ENCODE results near the gene FRMD4A. TPM values are rescaled to one million over a fixed set of nuclear protein-coding genes. Genes with fewer than 3 reads are reported as not detected.

Gene FRMD4A
- total RNA-seq, 1 experiment from 2014 or later = 0.23 TPM

DNA sequence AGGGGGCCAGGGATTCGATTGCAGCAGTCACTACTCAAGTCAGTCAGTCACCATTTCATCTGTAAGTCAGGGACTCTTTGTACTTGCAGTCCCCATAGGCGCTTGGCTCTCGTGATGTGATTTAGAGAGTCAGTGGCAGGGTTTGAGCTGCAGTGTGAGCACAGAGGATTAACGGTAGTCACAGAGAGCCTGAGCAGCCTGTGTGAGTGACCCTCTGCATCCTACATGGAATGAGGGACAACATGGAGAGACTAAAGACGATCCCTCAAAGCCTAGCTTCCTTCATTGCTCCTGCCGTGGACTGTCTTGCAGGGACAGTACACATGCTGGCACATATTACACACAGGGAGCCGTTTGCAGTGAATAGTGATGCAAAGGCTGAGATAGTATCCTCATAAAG lies 687.7 kb downstream of the FRMD4A start:
- Mint-ChIP-seq H3K4me1 (ENCODE audit: insufficient read depth, unreplicated experiment) (peaks cover 4% of the 10 kb centered on the region), H3K27me3 (ENCODE audit: insufficient read depth, unreplicated experiment) (no peaks in the 10 kb centered on the region), H3K36me3 (ENCODE audit: insufficient read depth, unreplicated experiment) (peaks cover 27% of the 10 kb centered on the region), H3K27ac (ENCODE audit: low read depth, unreplicated experiment) (no peak overlapping the region), H3K4me3 (ENCODE audit: unreplicated experiment) (no peak overlapping the region), H3K9me3 (ENCODE audit: unreplicated experiment) (peaks cover 24% of the 10 kb centered on the region)
- CTCF ChIA-PET = interaction anchor here (0.7 to 3.5 kb wide), 2 partner anchors 17 to 185 kb away, joined by 3 to 20 read pairs; no protein-coding TSS in a partner anchor
- BruUV-seq (replicated peaks) = no TSS peak
- TF ChIP-seq, protein P1, sequence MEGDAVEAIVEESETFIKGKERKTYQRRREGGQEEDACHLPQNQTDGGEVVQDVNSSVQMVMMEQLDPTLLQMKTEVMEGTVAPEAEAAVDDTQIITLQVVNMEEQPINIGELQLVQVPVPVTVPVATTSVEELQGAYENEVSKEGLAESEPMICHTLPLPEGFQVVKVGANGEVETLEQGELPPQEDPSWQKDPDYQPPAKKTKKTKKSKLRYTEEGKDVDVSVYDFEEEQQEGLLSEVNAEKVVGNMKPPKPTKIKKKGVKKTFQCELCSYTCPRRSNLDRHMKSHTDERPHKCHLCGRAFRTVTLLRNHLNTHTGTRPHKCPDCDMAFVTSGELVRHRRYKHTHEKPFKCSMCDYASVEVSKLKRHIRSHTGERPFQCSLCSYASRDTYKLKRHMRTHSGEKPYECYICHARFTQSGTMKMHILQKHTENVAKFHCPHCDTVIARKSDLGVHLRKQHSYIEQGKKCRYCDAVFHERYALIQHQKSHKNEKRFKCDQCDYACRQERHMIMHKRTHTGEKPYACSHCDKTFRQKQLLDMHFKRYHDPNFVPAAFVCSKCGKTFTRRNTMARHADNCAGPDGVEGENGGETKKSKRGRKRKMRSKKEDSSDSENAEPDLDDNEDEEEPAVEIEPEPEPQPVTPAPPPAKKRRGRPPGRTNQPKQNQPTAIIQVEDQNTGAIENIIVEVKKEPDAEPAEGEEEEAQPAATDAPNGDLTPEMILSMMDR (IDR thresholded peaks at IDR 0.05; ENCODE audit: unreplicated experiment) = no peak
- intact Hi-C loops (cut with micrococcal nuclease) = no loop called here
- no peak for DNase-seq (ENCODE audit: unreplicated experiment)
- POLR2A ChIA-PET = no interaction called here

DNA sequence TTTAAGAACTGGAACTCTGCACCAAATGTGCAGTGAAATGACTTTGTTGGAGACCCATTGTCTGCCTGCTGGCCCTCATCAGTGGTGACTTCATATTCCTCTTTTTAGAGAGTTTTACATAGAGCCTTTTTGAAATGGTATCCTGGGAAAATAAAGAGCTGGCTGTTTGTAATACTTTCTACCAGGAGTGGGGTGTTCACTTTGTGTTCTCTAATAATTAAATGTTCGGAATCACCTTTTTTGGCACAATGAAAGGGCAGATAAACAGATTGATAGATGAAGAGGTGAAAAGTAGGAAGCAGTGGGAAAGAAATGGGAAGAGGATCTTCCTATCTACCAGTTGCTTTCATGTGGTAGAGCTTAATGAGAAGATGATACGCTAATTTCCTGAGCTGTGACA lies 688.4 kb downstream of the FRMD4A start:
- Mint-ChIP-seq H3K4me3 (ENCODE audit: unreplicated experiment) (no peak overlapping the region), H3K4me1 (ENCODE audit: insufficient read depth, unreplicated experiment) (peaks cover 4% of the 10 kb centered on the region), H3K9me3 (ENCODE audit: unreplicated experiment) (peaks cover 24% of the 10 kb centered on the region), H3K27me3 (ENCODE audit: insufficient read depth, unreplicated experiment) (no peaks in the 10 kb centered on the region), H3K36me3 (ENCODE audit: insufficient read depth, unreplicated experiment) (peaks cover 29% of the 10 kb centered on the region), H3K27ac (ENCODE audit: low read depth, unreplicated experiment) (no peak overlapping the region)
- BruUV-seq (replicated peaks) = no TSS peak
- DNase-seq (ENCODE audit: unreplicated experiment) = no peak
- POLR2A ChIA-PET = no interaction called here
- TF ChIP-seq, protein P1 (IDR thresholded peaks at IDR 0.05; ENCODE audit: unreplicated experiment) = no peak
- intact Hi-C loops (cut with micrococcal nuclease) = no loop called here
- CTCF ChIA-PET = interaction anchor here (0.6 to 3.5 kb wide), 2 partner anchors 18 to 142 kb away, joined by 3 to 20 read pairs; no protein-coding TSS in a partner anchor

DNA sequence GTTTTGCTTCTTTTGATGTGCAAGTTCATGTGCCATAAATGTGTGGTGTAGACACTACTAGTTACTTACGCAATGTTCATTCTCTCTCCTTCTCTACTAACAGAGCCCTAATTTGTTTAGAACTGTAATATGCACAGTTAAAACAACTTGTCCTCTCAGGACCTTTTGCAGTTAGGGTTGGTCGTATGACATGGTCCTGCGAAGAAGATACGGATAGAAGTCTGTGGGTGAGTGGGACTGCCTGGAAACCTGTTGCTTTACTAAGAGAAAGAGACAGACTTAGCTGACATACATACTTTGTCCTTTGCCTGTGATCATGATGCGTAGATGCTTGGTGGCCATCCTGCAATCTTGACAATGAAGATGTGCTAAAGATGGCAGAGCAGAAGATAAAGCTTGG lies 692.8 kb downstream of the FRMD4A start:
- intact Hi-C loops (cut with micrococcal nuclease) = no loop called here
- ChIA-PET CTCF (interaction anchor here (0.6 to 1.5 kb wide), 4 partner anchors 21 to 266 kb away, joined by 3 to 4 read pairs (median 3); no protein-coding TSS in a partner anchor), POLR2A (no interaction called here)
- no peak overlapping the region for H3K4me3 Mint-ChIP-seq (ENCODE audit: unreplicated experiment)
- DNase-seq (ENCODE audit: unreplicated experiment) = no peak
- TF ChIP-seq, protein P1 (IDR thresholded peaks at IDR 0.05; ENCODE audit: unreplicated experiment) = no peak
- no peak overlapping the region for H3K27ac Mint-ChIP-seq (ENCODE audit: low read depth, unreplicated experiment)
- H3K9me3 Mint-ChIP-seq (ENCODE audit: unreplicated experiment) = peaks cover 24% of the 10 kb centered on the region
- peaks cover 4% of the 10 kb centered on the region for H3K4me1 Mint-ChIP-seq (ENCODE audit: insufficient read depth, unreplicated experiment)
- H3K27me3 Mint-ChIP-seq (ENCODE audit: insufficient read depth, unreplicated experiment) = no peaks in the 10 kb centered on the region
- BruUV-seq (replicated peaks) = no TSS peak
- H3K36me3 Mint-ChIP-seq (ENCODE audit: insufficient read depth, unreplicated experiment) = peaks cover 28% of the 10 kb centered on the region

DNA sequence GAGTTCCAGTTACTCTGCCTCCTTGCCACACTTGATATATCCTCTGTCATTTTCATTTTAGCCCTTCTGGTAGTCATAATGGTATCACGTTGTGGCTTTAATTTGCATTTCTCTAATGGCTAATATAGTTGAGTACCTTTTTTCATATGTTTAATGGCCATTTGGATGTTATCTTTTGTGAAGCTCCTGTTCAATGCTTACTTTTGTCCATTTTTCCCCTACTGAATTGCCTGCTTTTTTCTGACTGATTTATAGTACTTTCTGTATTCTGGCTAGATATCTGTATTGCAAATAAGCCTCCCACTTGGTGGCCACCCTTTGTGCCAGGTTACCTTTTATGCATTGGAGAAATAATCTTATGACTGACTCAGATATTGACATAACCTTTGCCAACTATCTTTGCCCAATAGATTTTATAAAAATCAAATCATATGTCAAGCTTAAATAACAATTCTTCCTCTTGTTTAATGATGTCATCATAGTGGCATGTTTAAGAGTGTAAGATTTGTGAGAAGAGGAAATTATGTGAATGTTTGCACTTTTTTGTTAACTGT lies 693.3 kb downstream of the FRMD4A start:
- H3K36me3 Mint-ChIP-seq (ENCODE audit: insufficient read depth, unreplicated experiment) = peaks cover 33% of the 10 kb centered on the region
- TF ChIP-seq, protein P1 (IDR thresholded peaks at IDR 0.05; ENCODE audit: unreplicated experiment) = no peak
- no peaks in the 10 kb centered on the region for H3K27me3 Mint-ChIP-seq (ENCODE audit: insufficient read depth, unreplicated experiment)
- BruUV-seq (replicated peaks) = no TSS peak
- H3K4me3 Mint-ChIP-seq (ENCODE audit: unreplicated experiment) = no peak overlapping the region
- peaks cover 4% of the 10 kb centered on the region for H3K4me1 Mint-ChIP-seq (ENCODE audit: insufficient read depth, unreplicated experiment)
- intact Hi-C loops (cut with micrococcal nuclease) = no loop called here
- DNase-seq (ENCODE audit: unreplicated experiment) = no peak
- H3K27ac Mint-ChIP-seq (ENCODE audit: low read depth, unreplicated experiment) = no peak overlapping the region
- H3K9me3 Mint-ChIP-seq (ENCODE audit: unreplicated experiment) = peaks cover 21% of the 10 kb centered on the region
- POLR2A ChIA-PET = no interaction called here
- CTCF ChIA-PET = interaction anchor here (0.7 to 1.5 kb wide), 3 partner anchors 22 to 265 kb away, joined by 3 to 4 read pairs (median 3); no protein-coding TSS in a partner anchor

Measured in MCF 10A (cell line).